ENCODE measurements around the gene SKI.

DNA sequence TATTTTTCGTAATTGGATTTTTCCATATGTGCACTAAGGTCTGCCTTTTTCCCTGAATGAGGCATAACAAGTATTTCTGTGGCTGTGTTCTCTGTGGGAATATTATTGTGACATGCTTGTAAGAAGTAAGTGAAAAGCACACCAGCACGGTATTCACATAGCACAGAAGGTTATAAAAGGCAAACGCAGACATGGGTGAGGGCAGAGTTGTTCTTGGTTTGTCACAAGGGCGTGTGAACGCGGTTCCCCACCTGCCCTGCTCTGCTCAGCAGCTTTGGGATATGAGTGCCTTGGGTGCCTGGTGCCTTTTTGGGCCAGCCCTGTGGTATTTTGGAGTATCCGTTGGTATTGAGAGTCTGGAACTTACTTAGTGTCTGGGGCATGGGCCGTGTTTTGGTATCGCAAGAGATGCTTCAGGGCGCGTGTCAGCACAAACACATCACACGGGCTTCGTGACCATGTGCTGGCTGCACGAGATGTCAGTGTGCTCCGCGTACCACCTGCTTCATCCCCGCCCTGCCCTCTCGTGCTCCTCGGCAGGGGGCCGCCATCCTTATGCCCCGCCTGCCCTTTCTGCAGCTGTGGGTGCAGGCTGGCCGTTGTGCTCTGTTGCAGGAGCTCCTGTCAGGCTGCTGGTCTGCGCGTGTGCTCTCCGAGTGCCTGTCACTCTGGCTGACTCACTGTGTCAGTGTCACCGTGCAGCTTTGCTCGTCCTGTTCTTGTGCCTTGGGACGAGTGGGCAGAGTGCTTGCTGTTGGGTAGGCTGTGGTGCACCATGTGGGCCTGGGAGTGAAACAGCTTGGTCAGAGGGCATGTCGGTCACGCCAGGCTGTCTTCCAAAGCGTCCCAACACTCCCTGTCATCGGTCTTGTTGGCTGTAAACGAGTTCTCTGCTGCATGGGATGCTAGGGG lies 15.0 kb downstream of the SKI start:
- TF ChIP-seq, protein P1, sequence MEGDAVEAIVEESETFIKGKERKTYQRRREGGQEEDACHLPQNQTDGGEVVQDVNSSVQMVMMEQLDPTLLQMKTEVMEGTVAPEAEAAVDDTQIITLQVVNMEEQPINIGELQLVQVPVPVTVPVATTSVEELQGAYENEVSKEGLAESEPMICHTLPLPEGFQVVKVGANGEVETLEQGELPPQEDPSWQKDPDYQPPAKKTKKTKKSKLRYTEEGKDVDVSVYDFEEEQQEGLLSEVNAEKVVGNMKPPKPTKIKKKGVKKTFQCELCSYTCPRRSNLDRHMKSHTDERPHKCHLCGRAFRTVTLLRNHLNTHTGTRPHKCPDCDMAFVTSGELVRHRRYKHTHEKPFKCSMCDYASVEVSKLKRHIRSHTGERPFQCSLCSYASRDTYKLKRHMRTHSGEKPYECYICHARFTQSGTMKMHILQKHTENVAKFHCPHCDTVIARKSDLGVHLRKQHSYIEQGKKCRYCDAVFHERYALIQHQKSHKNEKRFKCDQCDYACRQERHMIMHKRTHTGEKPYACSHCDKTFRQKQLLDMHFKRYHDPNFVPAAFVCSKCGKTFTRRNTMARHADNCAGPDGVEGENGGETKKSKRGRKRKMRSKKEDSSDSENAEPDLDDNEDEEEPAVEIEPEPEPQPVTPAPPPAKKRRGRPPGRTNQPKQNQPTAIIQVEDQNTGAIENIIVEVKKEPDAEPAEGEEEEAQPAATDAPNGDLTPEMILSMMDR (IDR thresholded peaks at IDR 0.05) = no peak
- TF ChIP-seq EP300 (IDR thresholded peaks at IDR 0.05) (no peak), POLR2A (IDR thresholded peaks at IDR 0.05) (no peak), POLR2AphosphoS5 (IDR thresholded peaks at IDR 0.05) (no peak)
